Smooth muscle cell (in vitro differentiated cells): ENCODE results near the gene FER1L5. TPM values are rescaled to one million over a fixed set of nuclear protein-coding genes. Genes with fewer than 3 reads are reported as not detected.

Experiments used
- DNase-seq: peaks from one replicate; lab custom pipeline; 2025; ENCODE audit not compliant: unreplicated experiment; lab: John Stamatoyannopoulos, UW
- H2AFZ ChIP-seq: fragments of 200-600 bp; sonication (generic); 2 replicates; pipeline ENCODE4 v1.6.0; 2016; ENCODE audit warnings: antibody characterized with exemption, low read depth, mild to moderate bottlenecking
- H3F3A ChIP-seq: fragments of 200-600 bp; sonication (generic); 2 replicates; pipeline ENCODE4 v1.6.0; 2017; ENCODE audit warnings: antibody characterized with exemption, low read depth
- H3K27ac ChIP-seq: fragments of 200-600 bp; sonication (generic); 2 replicates; pipeline ENCODE4 v1.5.1; 2016; ENCODE audit warnings: low read depth, mild to moderate bottlenecking
- H3K27me3 ChIP-seq: fragments of 200-600 bp; sonication (generic); 2 replicates; pipeline ENCODE4 v1.6.1; 2016; ENCODE audit warnings: low read depth, mild to moderate bottlenecking
- H3K36me3 ChIP-seq: fragments of 200-600 bp; sonication (generic); 2 replicates; pipeline ENCODE4 v1.5.1; 2016; ENCODE audit warnings: low read depth
- H3K4me1 ChIP-seq: fragments of 200-600 bp; sonication (generic); 2 replicates; pipeline ENCODE4 v1.5.1; 2016; ENCODE audit warnings: low read depth
- H3K4me2 ChIP-seq: fragments of 200-600 bp; sonication (generic); 2 replicates; pipeline ENCODE4 v1.6.0; 2016; ENCODE audit warnings: mild to moderate bottlenecking
- H3K4me3 ChIP-seq: fragments of 200-600 bp; sonication (generic); 2 replicates; pipeline ENCODE4 v1.5.1; 2016; ENCODE audit warnings: mild to moderate bottlenecking
- H3K79me2 ChIP-seq: fragments of 200-600 bp; sonication (generic); 2 replicates; pipeline ENCODE4 v1.6.0; 2016; ENCODE audit warnings: low read depth, mild to moderate bottlenecking
- H3K9ac ChIP-seq: fragments of 200-600 bp; sonication (generic); 2 replicates; pipeline ENCODE4 v1.6.0; 2016; ENCODE audit warnings: low read depth
- H3K9me3 ChIP-seq: fragments of 200-600 bp; sonication (generic); replicated peaks from 2 replicates; pipeline ENCODE4 v1.5.1; 2016; ENCODE audit warnings: low read depth
- H4K20me1 ChIP-seq: fragments of 200-600 bp; sonication (generic); 2 replicates; pipeline ENCODE4 v1.6.0; 2016; ENCODE audit warnings: low read depth
- CTCF ChIP-seq: fragments of 200-600 bp; sonication (generic); IDR thresholded peaks from 2 replicates; pipeline ENCODE4 v1.5.1; 2017; ENCODE audit warnings: borderline replicate concordance, mild to moderate bottlenecking, antibody characterized with exemption; ENCODE audit not compliant: insufficient read depth, poor library complexity, severe bottlenecking
- WGBS: methylation state at CpG from one replicate; pipeline ENCODE4 v1.1.7; 2016; ENCODE audit warnings: low lambda C conversion rate; 5-methylcytosine and 5-hydroxymethylcytosine counted together
- polyA plus RNA-seq: library from polyadenylated mRNA; unstranded; fragments of >200 nt; fragmentation: Nextera tagmentation; extraction: Ambion mirVana; gene quantifications from 2 replicates; pipeline ENCODE4 v1.2.1, GENCODE V29; 2016
- total RNA-seq: library from RNA; depleted of rRNA; stranded (reverse); fragments of >200 nt; gene quantifications from 2 replicates; pipeline ENCODE4 v1.2.3, GENCODE V29; 2014

The FER1L5 gene
- total and polyA plus RNA-seq, 2 experiments from 2014 or later, result not detected

DNA sequence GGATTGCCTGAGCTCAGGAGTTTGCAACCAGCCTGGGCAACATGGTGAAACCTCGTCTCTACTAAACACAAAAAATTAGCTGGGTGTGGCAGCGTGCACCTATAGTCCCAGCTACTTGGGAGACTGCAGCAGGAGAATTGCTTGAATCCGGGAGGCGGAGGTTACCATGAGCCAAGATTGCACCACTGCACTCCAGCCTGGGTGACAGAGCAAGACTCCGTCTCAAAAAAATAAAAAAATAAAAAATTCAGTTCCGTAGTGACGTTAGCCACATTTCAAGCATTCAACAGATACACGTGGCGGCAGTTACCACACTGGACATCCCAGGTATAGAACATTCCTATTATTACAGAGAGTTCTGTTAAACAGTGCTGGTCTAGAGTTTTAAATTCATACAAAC lies 8.9 kb upstream of the FER1L5 start:
- peaks cover 16% of the 10 kb centered on the region for H3K4me1 ChIP-seq
- H3K79me2 ChIP-seq, result peaks cover 34% of the 10 kb centered on the region
- 95% methylated on average over 9 of the region's 9 CpGs for WGBS

GRCh38 chr2:96636551-96637171 lies 5.9 kb upstream of the FER1L5 start:
- Histone ChIP-seq H3K4me3 (peak overlapping the region; percentile 88), H3K27ac (no peak overlapping the region), H3K9me3 (no peaks in the 10 kb centered on the region), H3K4me2 (peak overlapping the region; percentile 89), H3K36me3 (no peaks in the 10 kb centered on the region), H4K20me1 (peaks cover 15% of the 10 kb centered on the region), H3K9ac (no peak overlapping the region), H2AFZ (no peak overlapping the region), H3K27me3 (no peaks in the 10 kb centered on the region), H3F3A (no peaks in the 10 kb centered on the region), H3K4me1 (peaks cover 16% of the 10 kb centered on the region), H3K79me2 (peaks cover 34% of the 10 kb centered on the region)
- no peak for DNase-seq
- WGBS, result 69% methylated on average over 14 of the region's 14 CpGs
- no peak for TF ChIP-seq CTCF

More for the DNA sequence above, 8.9 kb upstream of the FER1L5 start:
- no peak overlapping the region for H3K4me2 ChIP-seq
- H3K27me3 ChIP-seq, result no peaks in the 10 kb centered on the region
- H3K27ac ChIP-seq, result no peak overlapping the region
- H4K20me1 ChIP-seq, result peaks cover 32% of the 10 kb centered on the region
- H2AFZ ChIP-seq, result no peak overlapping the region
- no peak overlapping the region for H3K9ac ChIP-seq
- no peak for DNase-seq
- H3F3A ChIP-seq, result no peaks in the 10 kb centered on the region
- H3K36me3 ChIP-seq, result peaks cover 3% of the 10 kb centered on the region
- H3K4me3 ChIP-seq, result no peak overlapping the region
- TF ChIP-seq CTCF, result no peak
- no peaks in the 10 kb centered on the region for H3K9me3 ChIP-seq

- peak overlapping the region; percentile 68 for H2AFZ ChIP-seq
- H3K27me3 ChIP-seq, result no peaks in the 10 kb centered on the region
- peak overlapping the region; percentile 96 for H3K9ac ChIP-seq
- peak overlapping the region; percentile 88 for H3K4me3 ChIP-seq
- H3F3A ChIP-seq, result no peaks in the 10 kb centered on the region
- peaks cover 9% of the 10 kb centered on the region for H4K20me1 ChIP-seq
- H3K79me2 ChIP-seq, result peaks cover 34% of the 10 kb centered on the region
- WGBS, result 4% methylated on average over 33 of the region's 50 CpGs
- H3K36me3 ChIP-seq, result no peaks in the 10 kb centered on the region
- peak; percentile 85 for DNase-seq
- peaks cover 16% of the 10 kb centered on the region for H3K4me1 ChIP-seq
- TF ChIP-seq CTCF, result no peak
- H3K4me2 ChIP-seq, result peak overlapping the region; percentile 89
- H3K9me3 ChIP-seq, result no peaks in the 10 kb centered on the region
- peak overlapping the region; percentile 94 for H3K27ac ChIP-seq
Observed at GRCh38 chr2:96637385-96638143, 5.0 kb upstream of the FER1L5 start.
